Hypothalamus (tissue), 51 donors: ENCODE data around the gene TRAM1L1.

Experiments
- DNase-seq, 51 donors: peaks; one replicate each; lab custom pipeline; 2025; lab: John Stamatoyannopoulos, UW

Gene TRAM1L1

GRCh38 chr4:117084866-117085701 lies at the start of gene TRAM1L1:
TRAM1L1 (minus strand) TSS chr4:117085576; CDS start chr4:117085393, 183 bp downstream.
- peak; percentile 7 to 83 (median 52) for DNase-seq

- DNase-seq: peak in 23 of 51 donors; percentile 0 to 43 (median 13)
Measured at GRCh38 chr4:117134386-117134785, 49.0 kb upstream of the TRAM1L1 start.

GRCh38 chr4:117096886-117097285 lies 11.5 kb upstream of the TRAM1L1 start:
- DNase-seq: no peak

- DNase-seq: no peak
Measured at GRCh38 chr4:117096462-117096861, 11.1 kb upstream of the TRAM1L1 start.

- DNase-seq: no peak
Measured at GRCh38 chr4:117093571-117093970, 8.2 kb upstream of the TRAM1L1 start.

- no peak for DNase-seq
Measured at GRCh38 chr4:117077760-117078159, 7.6 kb downstream of the TRAM1L1 start.

GRCh38 chr4:117068120-117068519 lies 17.3 kb downstream of the TRAM1L1 start:
- DNase-seq: no peak

- DNase-seq: no peak
Measured at GRCh38 chr4:117063961-117064696, 21.2 kb downstream of the TRAM1L1 start.

- no peak for DNase-seq
Measured at GRCh38 chr4:117042962-117043361, 42.4 kb downstream of the TRAM1L1 start.
